ENCODE measurements around the gene TBL1X.

The TBL1X gene

DNA sequence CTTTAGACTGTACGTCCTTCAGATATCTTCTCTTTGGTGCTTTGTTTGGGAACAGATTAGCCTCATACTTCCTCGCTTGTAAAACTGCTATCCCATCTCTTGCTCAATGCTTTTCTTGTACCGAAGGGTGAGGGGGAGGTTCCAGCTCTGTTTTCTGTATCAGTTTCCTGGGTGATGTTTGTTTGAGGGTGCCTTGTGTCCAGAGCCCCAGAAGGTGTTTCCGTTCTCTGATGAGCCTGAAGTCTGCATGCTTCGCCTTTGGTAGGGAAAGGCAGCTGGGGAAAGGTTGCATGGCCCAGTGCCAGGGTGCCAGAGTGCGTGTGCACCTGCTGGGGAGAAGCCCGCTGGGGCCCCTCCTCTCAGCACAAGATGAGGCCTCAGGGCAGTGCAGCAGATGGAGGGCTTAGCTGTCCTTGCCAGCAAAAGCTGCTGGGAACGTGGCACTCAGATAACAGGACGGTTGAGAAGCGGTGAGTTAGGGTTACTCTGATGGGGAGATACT lies 73.7 kb downstream of the TBL1X start:
- no peak for FAIRE-seq

GRCh38 chrX:9539605-9540387 lies 74.9 kb downstream of the TBL1X start:
- no peak for FAIRE-seq

- no peak for FAIRE-seq
Observed at GRCh38 chrX:9542106-9542760, 77.4 kb downstream of the TBL1X start.

- FAIRE-seq = no peak
Observed at GRCh38 chrX:9542761-9543111, 77.9 kb downstream of the TBL1X start.

- no peak for FAIRE-seq
Observed at GRCh38 chrX:9555354-9555753, 90.5 kb downstream of the TBL1X start.

DNA sequence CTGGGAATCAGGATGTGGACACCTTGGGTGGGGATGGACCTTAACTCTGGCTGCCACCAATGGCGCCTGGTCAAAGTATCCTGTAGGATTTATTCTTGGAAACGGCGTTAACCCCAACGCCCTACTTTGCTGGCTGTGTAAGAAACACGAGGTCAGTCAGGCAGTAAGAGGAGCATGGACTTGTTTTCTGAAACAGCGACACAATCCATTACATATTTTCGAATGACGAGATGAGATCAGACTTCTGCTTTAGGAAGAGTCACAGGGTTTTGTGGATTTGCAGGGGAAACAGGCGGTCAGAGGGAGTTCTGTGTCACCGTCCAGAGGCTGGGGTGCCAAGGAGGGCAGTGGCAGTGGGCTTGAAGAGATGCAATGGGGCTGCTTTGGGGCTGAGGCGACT lies 92.2 kb downstream of the TBL1X start:
- FAIRE-seq = no peak

- no peak for FAIRE-seq
Observed at GRCh38 chrX:9557521-9557920, 92.7 kb downstream of the TBL1X start.

DNA sequence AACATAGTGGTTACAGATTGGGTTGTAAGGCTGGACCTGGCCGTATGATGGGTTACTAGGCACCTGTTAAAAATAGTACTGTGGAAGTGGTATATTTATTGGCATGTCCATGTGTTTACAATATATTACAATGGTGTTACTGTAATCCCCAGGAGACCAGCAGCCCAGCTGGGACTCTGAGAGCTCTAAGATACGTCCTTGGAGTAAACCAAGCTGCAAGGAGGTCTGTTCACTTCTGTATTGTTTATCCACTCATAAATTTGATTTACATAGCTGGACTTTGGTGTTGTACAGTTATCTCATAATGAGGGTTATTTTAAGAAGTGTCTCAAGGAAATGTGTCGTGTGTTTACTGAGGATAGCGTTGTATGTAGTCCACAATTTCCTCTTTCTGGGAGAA lies 93.8 kb downstream of the TBL1X start:
- peak; percentile 38 for FAIRE-seq

- no peak for FAIRE-seq
Observed at GRCh38 chrX:9560219-9560618, 95.4 kb downstream of the TBL1X start.

- FAIRE-seq = no peak
Observed at GRCh38 chrX:9561199-9561598, 96.3 kb downstream of the TBL1X start.

GRCh38 chrX:9562851-9563250 lies 98.0 kb downstream of the TBL1X start:
- FAIRE-seq = no peak

- no peak for FAIRE-seq
Observed at GRCh38 chrX:9566150-9566621, 101.3 kb downstream of the TBL1X start.

DNA sequence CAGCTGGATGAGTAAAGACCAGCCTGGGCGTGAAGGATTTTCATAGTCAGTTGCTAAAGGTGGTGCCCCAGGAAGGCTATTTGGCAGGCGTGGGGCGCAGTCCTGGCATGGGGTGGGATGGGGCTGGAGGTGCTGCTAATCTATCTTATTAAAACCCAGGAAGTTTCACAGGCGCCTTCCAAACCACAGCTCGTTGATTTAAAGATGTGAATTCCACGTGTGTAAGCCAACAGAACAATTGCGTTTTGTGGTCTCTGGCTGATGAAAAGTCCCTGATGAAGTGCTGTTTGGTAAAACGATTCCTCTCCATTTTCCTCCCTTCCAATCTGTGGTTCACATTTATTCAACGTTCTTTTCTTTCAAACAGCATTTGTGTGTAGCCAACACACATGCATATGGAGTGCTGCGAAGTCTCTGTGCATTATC lies 105.0 kb downstream of the TBL1X start:
- no peak for FAIRE-seq

DNA sequence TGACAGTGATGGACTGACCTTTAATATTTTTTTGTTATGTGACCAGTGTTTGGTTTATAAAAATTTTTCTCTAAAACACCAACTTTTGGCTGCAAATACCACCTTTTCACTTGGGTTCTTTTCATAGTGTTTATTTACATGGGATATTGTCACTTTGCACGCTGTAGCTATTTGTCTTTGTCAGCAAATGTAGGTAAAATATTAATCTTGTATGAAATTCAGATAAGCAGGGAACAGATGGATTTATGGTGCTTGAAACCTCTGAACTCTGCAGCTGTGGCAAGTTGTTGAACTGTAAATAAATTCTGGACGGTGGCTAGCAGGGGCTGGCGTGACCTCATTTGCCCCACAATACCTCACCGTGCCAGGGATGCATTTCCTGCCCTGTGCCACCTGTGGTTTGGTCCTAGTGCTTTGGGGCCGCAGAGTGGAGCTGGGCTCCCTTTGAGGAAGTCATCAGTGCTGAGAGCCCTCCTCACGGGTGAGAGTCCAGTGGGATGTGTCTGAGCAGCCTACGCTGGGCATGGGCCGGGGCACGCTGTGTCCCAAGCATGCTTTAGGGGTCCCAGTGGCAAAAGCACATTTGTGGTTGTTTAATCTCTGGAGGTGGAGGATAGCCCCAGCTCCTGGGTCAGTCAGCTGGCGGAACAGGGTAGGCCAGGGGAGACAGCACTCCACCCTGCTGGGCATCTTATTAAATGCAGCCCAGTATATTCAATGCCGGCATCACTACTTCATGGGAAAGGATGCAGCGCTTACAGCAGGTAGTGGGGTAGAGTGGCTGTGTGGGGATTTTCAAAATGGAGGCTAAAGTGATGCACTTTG lies 108.6 kb downstream of the TBL1X start:
- no peak for FAIRE-seq

- no peak for FAIRE-seq
Observed at GRCh38 chrX:9576059-9576458, 111.2 kb downstream of the TBL1X start.

DNA sequence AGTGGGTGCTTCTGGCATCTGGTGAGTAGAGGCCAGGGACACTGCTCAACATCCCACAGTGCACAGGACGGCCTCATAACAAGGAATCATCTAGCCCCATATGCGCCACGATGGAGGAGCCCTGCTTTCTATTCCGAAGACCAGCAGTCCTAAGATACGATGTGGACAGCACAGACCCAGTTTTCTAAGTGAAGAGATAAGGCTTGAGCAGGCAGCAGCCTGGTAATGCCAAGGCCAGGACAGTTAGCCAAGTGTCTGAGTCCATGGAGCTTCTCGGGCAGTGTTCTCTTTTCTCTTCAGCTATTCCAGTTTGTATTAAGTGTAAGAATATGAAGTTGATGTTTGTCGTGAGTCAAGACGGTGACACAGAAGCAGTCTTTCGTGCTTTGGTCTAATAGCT lies 112.7 kb downstream of the TBL1X start:
- FAIRE-seq = no peak

DNA sequence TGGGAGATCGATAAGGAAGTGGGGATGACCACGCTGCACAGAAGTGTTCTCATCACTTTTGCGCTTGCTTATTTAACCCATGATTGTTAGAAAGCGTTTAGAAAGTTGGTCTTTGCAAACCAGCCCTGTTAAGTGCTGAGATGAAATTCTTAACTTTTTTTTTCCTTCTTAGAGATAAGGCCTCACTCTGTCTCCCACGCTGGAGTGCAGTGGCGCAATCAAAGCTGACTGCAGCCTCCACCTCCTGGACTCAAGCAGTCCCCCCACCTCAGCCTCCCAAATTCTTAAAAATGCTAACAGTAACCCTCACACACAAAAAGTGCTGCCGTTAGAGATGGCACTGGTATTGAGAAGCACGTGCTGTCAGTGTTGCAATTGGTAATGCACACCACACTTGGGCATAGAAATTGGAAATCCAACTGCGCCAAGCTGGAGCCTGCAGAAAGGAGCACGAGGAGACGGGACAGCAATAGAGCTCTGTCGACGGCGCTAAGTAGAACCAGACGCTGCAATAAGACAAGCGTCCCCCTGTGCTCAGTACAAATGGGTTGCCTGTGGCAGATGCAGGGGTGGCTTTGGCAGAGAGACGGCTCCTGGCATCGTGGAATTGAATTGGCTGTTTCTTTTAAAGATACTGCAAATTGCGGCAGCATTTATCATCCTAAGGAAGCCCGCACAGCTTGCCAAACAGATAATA lies 113.4 kb downstream of the TBL1X start:
- no peak for FAIRE-seq

GRCh38 chrX:9581771-9582385 lies 117.0 kb downstream of the TBL1X start:
- FAIRE-seq = no peak

- no peak for FAIRE-seq
Observed at GRCh38 chrX:9582956-9583355, 118.1 kb downstream of the TBL1X start.

- FAIRE-seq = no peak
Observed at GRCh38 chrX:9586992-9587392, 122.1 kb downstream of the TBL1X start.

DNA sequence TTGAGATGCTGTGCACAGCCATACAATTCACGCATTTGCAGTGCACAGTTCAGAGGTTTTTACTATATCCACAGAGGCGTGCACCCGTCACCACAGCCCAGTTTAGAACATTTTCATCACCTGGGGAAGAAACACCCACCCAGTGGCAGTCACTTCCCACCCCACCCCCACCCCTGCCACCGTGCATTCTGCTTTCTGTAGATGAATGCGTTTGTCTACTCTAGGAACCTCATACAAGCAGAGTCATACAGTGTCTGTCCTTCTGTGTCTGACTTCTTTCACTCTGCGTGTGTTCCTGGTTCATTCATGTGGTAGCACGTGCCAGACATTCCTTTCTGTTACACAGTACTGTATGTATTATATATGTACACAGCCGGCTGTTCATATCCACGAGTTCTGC lies 122.8 kb downstream of the TBL1X start:
- no peak for FAIRE-seq

DNA sequence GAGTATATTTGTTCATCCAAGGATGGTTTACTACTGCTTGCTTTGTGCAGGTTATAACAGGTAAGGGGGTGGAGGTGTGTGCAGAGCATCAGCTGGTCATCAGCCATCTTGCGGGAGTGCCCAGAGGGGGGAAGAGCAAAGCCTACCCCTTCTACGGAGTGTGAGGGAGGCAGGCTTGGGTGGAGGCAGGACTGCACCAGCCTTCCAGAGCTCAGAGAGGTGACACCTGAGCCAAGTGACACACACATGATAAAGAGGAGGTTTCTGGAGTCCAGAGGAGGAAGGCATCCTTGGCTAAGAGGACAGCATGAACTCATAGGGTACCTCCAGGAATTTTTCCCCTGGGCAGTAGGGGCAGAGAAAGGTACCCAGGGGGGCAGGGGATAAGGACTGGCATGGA lies 126.6 kb downstream of the TBL1X start:
- FAIRE-seq = no peak

Data from colon (tissue), 2 donors.